ENCODE measurements around the gene ELN. TPM values are rescaled to one million over a fixed set of nuclear protein-coding genes. Genes with fewer than 3 reads are reported as not detected.

ELN gene
- total RNA-seq, 1 experiment from 2014 or later, result 65.9 TPM

GRCh38 chr7:74105992-74106391 is 78.0 kb downstream of the ELN start:
- CTCF ChIA-PET, result no interaction called here
- Histone ChIP-seq H3K4me3 (ENCODE audit: low read depth, low read length, poor library complexity, severe bottlenecking) (no peak overlapping the region), H3K27me3 (replicated peaks; ENCODE audit: insufficient read depth, low read depth, low read length, poor library complexity) (no peaks in the 10 kb centered on the region), H3K36me3 (ENCODE audit: insufficient read depth, low read length, poor library complexity, severe bottlenecking) (peaks cover 38% of the 10 kb centered on the region), H3K9me3 (ENCODE audit: low read depth, low read length, poor library complexity, severe bottlenecking) (no peaks in the 10 kb centered on the region), H3K4me1 (ENCODE audit: insufficient read depth, low read length, poor library complexity, severe bottlenecking) (no peaks in the 10 kb centered on the region), H3K27ac (ENCODE audit: low read depth, low read length, poor library complexity, severe bottlenecking) (no peak overlapping the region)
- BruUV-seq (replicated peaks), result no TSS peak
- no peak for TF ChIP-seq EZH2 (IDR thresholded peaks at IDR 0.05; ENCODE audit: borderline replicate concordance, low read depth, low read length, poor library complexity, severe bottlenecking)
- TF ChIP-seq, protein P1, sequence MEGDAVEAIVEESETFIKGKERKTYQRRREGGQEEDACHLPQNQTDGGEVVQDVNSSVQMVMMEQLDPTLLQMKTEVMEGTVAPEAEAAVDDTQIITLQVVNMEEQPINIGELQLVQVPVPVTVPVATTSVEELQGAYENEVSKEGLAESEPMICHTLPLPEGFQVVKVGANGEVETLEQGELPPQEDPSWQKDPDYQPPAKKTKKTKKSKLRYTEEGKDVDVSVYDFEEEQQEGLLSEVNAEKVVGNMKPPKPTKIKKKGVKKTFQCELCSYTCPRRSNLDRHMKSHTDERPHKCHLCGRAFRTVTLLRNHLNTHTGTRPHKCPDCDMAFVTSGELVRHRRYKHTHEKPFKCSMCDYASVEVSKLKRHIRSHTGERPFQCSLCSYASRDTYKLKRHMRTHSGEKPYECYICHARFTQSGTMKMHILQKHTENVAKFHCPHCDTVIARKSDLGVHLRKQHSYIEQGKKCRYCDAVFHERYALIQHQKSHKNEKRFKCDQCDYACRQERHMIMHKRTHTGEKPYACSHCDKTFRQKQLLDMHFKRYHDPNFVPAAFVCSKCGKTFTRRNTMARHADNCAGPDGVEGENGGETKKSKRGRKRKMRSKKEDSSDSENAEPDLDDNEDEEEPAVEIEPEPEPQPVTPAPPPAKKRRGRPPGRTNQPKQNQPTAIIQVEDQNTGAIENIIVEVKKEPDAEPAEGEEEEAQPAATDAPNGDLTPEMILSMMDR (conservative IDR thresholded peaks at IDR 0.05; ENCODE audit: low read depth, low read length), result no peak
- intact Hi-C loops (cut with micrococcal nuclease; ENCODE audit: unreplicated experiment), result no loop called here
- POLR2A ChIA-PET (ENCODE audit: low non-redundant PET), result no interaction called here
- DNase-seq (ENCODE audit: low spot score), result no peak

DNA sequence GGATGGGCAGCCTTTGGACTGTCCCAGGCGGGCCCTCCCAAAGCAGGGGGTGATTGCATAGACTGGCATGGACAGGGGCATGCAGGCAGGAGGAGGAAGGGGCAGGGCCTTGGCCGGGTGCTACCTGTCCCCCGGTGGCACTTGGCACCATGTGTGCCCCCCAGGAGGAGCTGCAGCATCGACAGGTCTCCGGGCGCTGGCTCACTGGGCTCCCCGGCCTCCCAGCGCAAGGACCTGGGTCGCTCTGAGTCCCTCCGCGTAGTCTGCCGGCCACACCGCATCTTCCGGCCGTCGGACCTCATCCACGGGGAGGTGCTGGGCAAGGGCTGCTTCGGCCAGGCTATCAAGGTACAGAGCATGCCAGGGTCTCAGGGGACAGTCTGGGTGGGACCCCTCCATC is 78.9 kb downstream of the ELN start:
- ChIA-PET POLR2A (ENCODE audit: low non-redundant PET) (no interaction called here), CTCF (no interaction called here)
- Histone ChIP-seq H3K36me3 (ENCODE audit: insufficient read depth, low read length, poor library complexity, severe bottlenecking) (peaks cover 41% of the 10 kb centered on the region), H3K27ac (ENCODE audit: low read depth, low read length, poor library complexity, severe bottlenecking) (no peak overlapping the region), H3K4me1 (ENCODE audit: insufficient read depth, low read length, poor library complexity, severe bottlenecking) (no peaks in the 10 kb centered on the region), H3K4me3 (ENCODE audit: low read depth, low read length, poor library complexity, severe bottlenecking) (no peak overlapping the region), H3K27me3 (replicated peaks; ENCODE audit: insufficient read depth, low read depth, low read length, poor library complexity) (no peaks in the 10 kb centered on the region), H3K9me3 (ENCODE audit: low read depth, low read length, poor library complexity, severe bottlenecking) (no peaks in the 10 kb centered on the region)
- intact Hi-C loops (cut with micrococcal nuclease; ENCODE audit: unreplicated experiment), result no loop called here
- TF ChIP-seq, protein P1 (conservative IDR thresholded peaks at IDR 0.05; ENCODE audit: low read depth, low read length), result no peak
- TF ChIP-seq EZH2 (IDR thresholded peaks at IDR 0.05; ENCODE audit: borderline replicate concordance, low read depth, low read length, poor library complexity, severe bottlenecking), result no peak
- BruUV-seq (replicated peaks), result no TSS peak
- no peak for DNase-seq (ENCODE audit: low spot score)

DNA sequence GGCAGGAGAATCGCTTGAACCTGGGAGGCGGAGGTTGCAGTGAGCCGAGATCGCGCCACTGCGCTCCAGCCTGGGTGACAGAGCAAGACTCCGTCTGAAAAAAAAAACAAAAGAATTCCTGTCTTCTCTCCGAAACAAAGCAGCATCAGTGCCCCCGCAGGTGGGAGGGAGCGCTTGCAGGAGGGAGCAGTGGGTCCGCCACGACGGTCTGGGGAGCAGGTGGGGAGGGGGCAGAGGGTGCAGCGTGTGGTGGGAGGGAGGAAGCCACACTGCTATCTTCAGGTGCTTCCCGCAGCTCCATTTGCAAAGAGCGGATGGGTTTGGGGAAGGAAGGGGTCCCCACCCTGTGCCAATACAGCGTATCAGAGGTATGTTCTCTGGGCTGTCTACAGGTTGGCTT is 87.4 kb downstream of the ELN start:
- intact Hi-C loops (cut with micrococcal nuclease; ENCODE audit: unreplicated experiment), result no loop called here
- no TSS peak for BruUV-seq (replicated peaks)
- no peaks in the 10 kb centered on the region for H3K27me3 ChIP-seq (replicated peaks; ENCODE audit: insufficient read depth, low read depth, low read length, poor library complexity)
- no peaks in the 10 kb centered on the region for H3K9me3 ChIP-seq (ENCODE audit: low read depth, low read length, poor library complexity, severe bottlenecking)
- ChIA-PET POLR2A (ENCODE audit: low non-redundant PET) (no interaction called here), CTCF (no interaction called here)
- peaks cover 12% of the 10 kb centered on the region for H3K36me3 ChIP-seq (ENCODE audit: insufficient read depth, low read length, poor library complexity, severe bottlenecking)
- no peak for DNase-seq (ENCODE audit: low spot score)
- H3K4me1 ChIP-seq (ENCODE audit: insufficient read depth, low read length, poor library complexity, severe bottlenecking), result no peaks in the 10 kb centered on the region
- H3K4me3 ChIP-seq (ENCODE audit: low read depth, low read length, poor library complexity, severe bottlenecking), result no peak overlapping the region
- H3K27ac ChIP-seq (ENCODE audit: low read depth, low read length, poor library complexity, severe bottlenecking), result no peak overlapping the region
- TF ChIP-seq, protein P1 (conservative IDR thresholded peaks at IDR 0.05; ENCODE audit: low read depth, low read length), result no peak
- no peak for TF ChIP-seq EZH2 (IDR thresholded peaks at IDR 0.05; ENCODE audit: borderline replicate concordance, low read depth, low read length, poor library complexity, severe bottlenecking)
